HL-60 (cell line): ENCODE results near the gene PRRT2.

ENCODE experiments used
- DNase-seq, 2 experiments: peaks; one replicate each; pipeline ENCODE4 v3.0.0-alpha.2; 2010 to 2020; ENCODE audit warnings: low read depth in 1 of 2, low spot score in 1 of 2
- H3K27ac ChIP-seq: fragments of 250-450 bp; sonication (Bioruptor Pico); replicated peaks from 2 replicates; pipeline ENCODE4 v1.5.1; 2020; ENCODE audit warnings: mild to moderate bottlenecking, moderate library complexity
- H3K27me3 ChIP-seq: fragments of 250-450 bp; sonication (Bioruptor Pico); 2 replicates; pipeline ENCODE4 v1.5.1; 2021; ENCODE audit warnings: mild to moderate bottlenecking, moderate library complexity; ENCODE audit not compliant: insufficient read depth, poor library complexity, severe bottlenecking
- H3K4me3 ChIP-seq: replicated peaks from 2 replicates; pipeline ENCODE4 v1.5.1; 2011; ENCODE audit warnings: mild to moderate bottlenecking, control low read depth, low read length; ENCODE audit not compliant: insufficient read depth
- GABPA ChIP-seq: IDR thresholded peaks from 2 replicates; pipeline ENCODE4 v1.6.1; 2012; ENCODE audit warnings: low read depth
- POLR2AphosphoS5 ChIP-seq: IDR thresholded peaks from 2 replicates; pipeline ENCODE4 v1.6.1; 2012; ENCODE audit warnings: low read depth
- SPI1 ChIP-seq: IDR thresholded peaks from 2 replicates; pipeline ENCODE4 v1.6.1; 2012; ENCODE audit warnings: low read depth, mild to moderate bottlenecking, borderline replicate concordance
- TF ChIP-seq, protein P1 (sequence below): IDR thresholded peaks from one replicate; pipeline ENCODE4 v1.5.1; 2011; ENCODE audit warnings: low read length, control low read depth, inconsistent platforms; ENCODE audit not compliant: insufficient read depth
- TF ChIP-seq, protein P2 (sequence below): IDR thresholded peaks from 2 replicates; pipeline ENCODE4 v1.6.1; 2012; ENCODE audit warnings: low read depth; ENCODE audit not compliant: insufficient replicate concordance

Gene PRRT2

DNA sequence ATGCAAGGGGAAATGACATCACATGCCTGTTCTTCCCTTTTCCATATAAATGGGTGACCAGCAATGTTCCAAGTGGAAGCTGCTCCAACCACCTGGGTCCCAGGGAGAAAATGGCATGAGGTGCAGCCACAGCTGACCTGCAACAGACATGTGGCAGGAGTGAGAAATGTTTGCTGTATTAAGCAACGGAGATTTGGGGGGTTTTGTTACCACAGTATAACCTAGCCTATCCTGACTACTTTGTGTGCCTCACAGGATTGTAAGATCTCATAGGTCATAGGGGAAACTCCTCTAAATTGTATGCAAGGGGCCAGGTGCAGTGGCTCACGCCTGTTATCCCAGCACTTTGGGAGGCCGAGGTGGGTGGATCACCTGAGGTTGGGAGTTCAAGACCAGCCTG lies 39.0 kb downstream of the PRRT2 start:
- TF ChIP-seq, protein P1, sequence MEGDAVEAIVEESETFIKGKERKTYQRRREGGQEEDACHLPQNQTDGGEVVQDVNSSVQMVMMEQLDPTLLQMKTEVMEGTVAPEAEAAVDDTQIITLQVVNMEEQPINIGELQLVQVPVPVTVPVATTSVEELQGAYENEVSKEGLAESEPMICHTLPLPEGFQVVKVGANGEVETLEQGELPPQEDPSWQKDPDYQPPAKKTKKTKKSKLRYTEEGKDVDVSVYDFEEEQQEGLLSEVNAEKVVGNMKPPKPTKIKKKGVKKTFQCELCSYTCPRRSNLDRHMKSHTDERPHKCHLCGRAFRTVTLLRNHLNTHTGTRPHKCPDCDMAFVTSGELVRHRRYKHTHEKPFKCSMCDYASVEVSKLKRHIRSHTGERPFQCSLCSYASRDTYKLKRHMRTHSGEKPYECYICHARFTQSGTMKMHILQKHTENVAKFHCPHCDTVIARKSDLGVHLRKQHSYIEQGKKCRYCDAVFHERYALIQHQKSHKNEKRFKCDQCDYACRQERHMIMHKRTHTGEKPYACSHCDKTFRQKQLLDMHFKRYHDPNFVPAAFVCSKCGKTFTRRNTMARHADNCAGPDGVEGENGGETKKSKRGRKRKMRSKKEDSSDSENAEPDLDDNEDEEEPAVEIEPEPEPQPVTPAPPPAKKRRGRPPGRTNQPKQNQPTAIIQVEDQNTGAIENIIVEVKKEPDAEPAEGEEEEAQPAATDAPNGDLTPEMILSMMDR, result no peak
- TF ChIP-seq SPI1 (no peak), GABPA (no peak), POLR2AphosphoS5 (no peak)
- TF ChIP-seq, protein P2, sequence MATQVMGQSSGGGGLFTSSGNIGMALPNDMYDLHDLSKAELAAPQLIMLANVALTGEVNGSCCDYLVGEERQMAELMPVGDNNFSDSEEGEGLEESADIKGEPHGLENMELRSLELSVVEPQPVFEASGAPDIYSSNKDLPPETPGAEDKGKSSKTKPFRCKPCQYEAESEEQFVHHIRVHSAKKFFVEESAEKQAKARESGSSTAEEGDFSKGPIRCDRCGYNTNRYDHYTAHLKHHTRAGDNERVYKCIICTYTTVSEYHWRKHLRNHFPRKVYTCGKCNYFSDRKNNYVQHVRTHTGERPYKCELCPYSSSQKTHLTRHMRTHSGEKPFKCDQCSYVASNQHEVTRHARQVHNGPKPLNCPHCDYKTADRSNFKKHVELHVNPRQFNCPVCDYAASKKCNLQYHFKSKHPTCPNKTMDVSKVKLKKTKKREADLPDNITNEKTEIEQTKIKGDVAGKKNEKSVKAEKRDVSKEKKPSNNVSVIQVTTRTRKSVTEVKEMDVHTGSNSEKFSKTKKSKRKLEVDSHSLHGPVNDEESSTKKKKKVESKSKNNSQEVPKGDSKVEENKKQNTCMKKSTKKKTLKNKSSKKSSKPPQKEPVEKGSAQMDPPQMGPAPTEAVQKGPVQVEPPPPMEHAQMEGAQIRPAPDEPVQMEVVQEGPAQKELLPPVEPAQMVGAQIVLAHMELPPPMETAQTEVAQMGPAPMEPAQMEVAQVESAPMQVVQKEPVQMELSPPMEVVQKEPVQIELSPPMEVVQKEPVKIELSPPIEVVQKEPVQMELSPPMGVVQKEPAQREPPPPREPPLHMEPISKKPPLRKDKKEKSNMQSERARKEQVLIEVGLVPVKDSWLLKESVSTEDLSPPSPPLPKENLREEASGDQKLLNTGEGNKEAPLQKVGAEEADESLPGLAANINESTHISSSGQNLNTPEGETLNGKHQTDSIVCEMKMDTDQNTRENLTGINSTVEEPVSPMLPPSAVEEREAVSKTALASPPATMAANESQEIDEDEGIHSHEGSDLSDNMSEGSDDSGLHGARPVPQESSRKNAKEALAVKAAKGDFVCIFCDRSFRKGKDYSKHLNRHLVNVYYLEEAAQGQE, result no peak

DNA sequence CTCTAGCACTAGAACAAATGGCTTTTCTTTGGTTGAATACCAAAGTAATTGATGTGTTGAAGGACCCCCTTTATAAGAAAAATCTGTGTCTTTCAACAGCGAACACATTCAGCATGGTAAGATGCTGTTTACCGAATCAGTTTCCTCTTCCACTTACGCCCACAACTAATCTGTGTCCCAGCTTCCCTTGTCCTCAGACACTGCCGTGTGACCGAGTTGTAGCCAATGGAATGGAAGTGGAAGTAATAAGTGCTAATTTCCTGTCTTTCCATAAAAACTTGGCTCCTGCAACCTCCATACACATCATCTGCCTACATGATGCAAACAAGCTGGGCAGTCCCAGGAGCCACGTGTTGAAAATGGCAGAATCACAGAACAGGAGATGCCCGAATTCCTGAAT lies 40.7 kb downstream of the PRRT2 start:
- Histone ChIP-seq H3K4me3 (no peak overlapping the region), H3K27ac (no peak overlapping the region), H3K27me3 (no peaks in the 10 kb centered on the region)
- DNase-seq, result no peak
- TF ChIP-seq POLR2AphosphoS5 (no peak), GABPA (no peak), SPI1 (no peak)
- TF ChIP-seq, protein P1, result no peak
- TF ChIP-seq, protein P2, result no peak

More for the DNA sequence above, 39.0 kb downstream of the PRRT2 start:
- no peaks in the 10 kb centered on the region for H3K27me3 ChIP-seq
- H3K4me3 ChIP-seq, result no peak overlapping the region
- no peak for DNase-seq
- no peak overlapping the region for H3K27ac ChIP-seq

DNA sequence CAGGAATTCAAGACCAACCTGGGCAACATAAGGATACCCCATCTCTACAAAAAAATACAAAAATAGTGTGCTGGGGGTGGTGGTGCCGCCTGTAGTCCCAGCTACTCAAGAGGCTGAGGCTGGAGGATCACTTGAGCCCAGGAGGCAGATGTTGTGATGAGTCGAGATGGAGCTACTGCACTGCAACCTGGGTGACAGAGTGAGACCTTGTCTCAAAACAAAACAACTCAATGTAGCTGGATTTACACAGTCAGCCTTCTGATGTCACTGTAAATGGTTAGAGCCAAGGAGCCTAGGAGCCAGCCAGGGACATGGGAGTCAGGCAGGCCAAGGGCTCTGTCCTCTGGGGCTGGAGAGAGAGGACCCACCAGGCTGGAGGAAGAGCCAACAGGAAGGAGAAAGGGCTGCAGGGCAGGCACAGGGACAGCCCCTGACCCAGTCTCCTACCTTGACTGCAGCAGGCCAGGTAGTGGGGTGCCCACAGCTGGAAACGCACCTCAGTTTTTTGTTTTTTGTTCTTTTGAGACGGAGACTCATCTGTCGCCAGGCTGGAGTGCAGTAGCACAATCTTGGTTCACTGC lies 42.6 kb downstream of the PRRT2 start:
- Histone ChIP-seq H3K27ac (no peak overlapping the region), H3K4me3 (no peak overlapping the region), H3K27me3 (no peaks in the 10 kb centered on the region)
- no peak for TF ChIP-seq GABPA
- DNase-seq, result no peak

DNA sequence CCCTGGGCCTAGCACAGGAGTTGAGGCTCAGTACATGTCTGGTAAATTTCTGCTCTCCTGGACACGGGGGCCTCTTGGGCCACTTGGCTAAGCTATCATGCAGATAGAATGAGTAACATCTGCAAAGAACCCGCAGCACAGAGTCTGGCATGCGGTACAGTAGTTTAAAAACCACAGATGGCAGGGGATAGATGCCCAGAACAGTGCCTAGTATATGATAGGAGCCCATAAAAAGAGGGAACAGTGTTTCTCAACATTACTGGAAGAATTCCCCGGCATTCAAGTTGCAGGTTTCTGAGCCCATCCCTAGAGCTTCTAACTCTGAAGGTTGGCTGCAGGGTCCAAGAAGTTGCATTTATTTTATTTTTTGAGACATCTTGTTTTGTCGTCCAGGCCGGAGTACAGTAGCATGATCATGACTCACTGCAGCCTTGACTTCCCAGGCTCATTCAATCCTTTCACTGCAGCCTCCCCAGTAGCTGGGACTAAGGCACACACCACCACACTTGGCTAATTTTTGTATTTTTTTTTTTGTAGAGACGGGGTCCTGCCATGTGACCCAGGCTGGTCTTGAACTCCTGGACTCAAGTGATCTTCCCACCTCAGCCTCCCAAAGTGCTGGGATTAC lies 45.3 kb downstream of the PRRT2 start:
- no peak for DNase-seq
- Histone ChIP-seq H3K4me3 (no peak overlapping the region), H3K27me3 (no peaks in the 10 kb centered on the region), H3K27ac (no peak overlapping the region)
- TF ChIP-seq POLR2AphosphoS5, result no peak
- no peak for TF ChIP-seq GABPA
- no peak for TF ChIP-seq SPI1
- TF ChIP-seq, protein P1, result no peak
- TF ChIP-seq, protein P2, result no peak
